GM12878 (cell line): ENCODE data around the gene ANKRD6. TPM values are rescaled to one million over a fixed set of nuclear protein-coding genes. Genes with fewer than 3 reads are reported as not detected.

ENCODE experiments used
- ATAC-seq: fragments of 200-7000 bp; cut with Tn5 transposase; 3 replicates; pipeline ENCODE4 v1.9.1; 2020; ENCODE audit warnings: mild to moderate bottlenecking, moderate library complexity
- BruUV-seq: library from RNA; stranded (reverse); fragments of 400-500 nt; replicated peaks from 2 replicates; lab custom pipeline; 2021; lab: Mats Ljungman, UMichigan
- CTCF ChIA-PET: fragments of 300-600 bp; sonication (Branson Sonifier 250); formaldehyde crosslinking; extraction: SDS; loops from one replicate; lab custom pipeline; 2021; ENCODE audit warnings: inconsistent platforms; lab: Yijun Ruan, JAX
- POLR2A ChIA-PET: fragments of 350-600 bp; formaldehyde crosslinking; extraction: SDS; loops from one replicate; lab custom pipeline; 2021; ENCODE audit warnings: inconsistent platforms; lab: Charles Lee
- RAD21 ChIA-PET: fragments of 300-600 bp; sonication (Branson Sonifier 250); formaldehyde crosslinking; loops from one replicate; lab custom pipeline; 2023; ENCODE audit warnings: antibody characterized with exemption; ENCODE audit not compliant: unreplicated experiment; lab: Charles Lee
- SMC1A ChIA-PET: fragments of 300-600 bp; sonication (Branson Sonifier 250); formaldehyde crosslinking; loops from one replicate; lab custom pipeline; 2023; ENCODE audit not compliant: unreplicated experiment, uncharacterized antibody; lab: Charles Lee
- DNase-seq: peaks from one replicate; pipeline ENCODE4 v3.0.0-alpha.2; 2011; ENCODE audit warnings: low read depth, low spot score
- FAIRE-seq: peaks from 3 replicates; lab custom pipeline; 2011; peaks lifted over from hg19 to GRCh38; lab: Jason Lieb, UNC
- H2AFZ ChIP-seq: 2 replicates; pipeline ENCODE4 v1.6.0; 2011; ENCODE audit warnings: low read depth, low read length, control low read depth; ENCODE audit not compliant: control insufficient read depth
- H3K27ac ChIP-seq: 2 replicates; pipeline ENCODE4 v1.5.1; 2011; ENCODE audit warnings: control low read depth; ENCODE audit not compliant: control insufficient read depth, insufficient read depth
- H3K27me3 ChIP-seq, 2 experiments: replicated peaks in 1 of 2; 2 replicates each; pipeline versions ENCODE4 v1.6.0 to v1.6.1; 2011; ENCODE audit warnings: low read length in 1 of 2; ENCODE audit not compliant: control insufficient read depth in 2 of 2, insufficient read depth in 2 of 2
- H3K36me3 ChIP-seq, 2 experiments: 2 replicates each; pipeline ENCODE4 v1.5.1; 2011; ENCODE audit warnings: low read length in 1 of 2; ENCODE audit not compliant: control insufficient read depth in 2 of 2, insufficient read depth in 2 of 2
- H3K4me1 ChIP-seq: 2 replicates; pipeline ENCODE4 v1.6.1; 2011; ENCODE audit warnings: mild to moderate bottlenecking, low read length, moderate library complexity, mixed read lengths; ENCODE audit not compliant: control insufficient read depth, insufficient read depth
- H3K4me2 ChIP-seq: 2 replicates; pipeline ENCODE4 v1.6.0; 2011; ENCODE audit warnings: control low read depth; ENCODE audit not compliant: control insufficient read depth, insufficient read depth
- H3K4me3 ChIP-seq: fragments of 200-600 bp; sonication (generic); 2 replicates; pipeline ENCODE4 v1.5.1; 2016
- H3K79me2 ChIP-seq: 2 replicates; pipeline ENCODE4 v1.6.0; 2011; ENCODE audit warnings: low read length; ENCODE audit not compliant: control insufficient read depth, insufficient read depth
- H3K9ac ChIP-seq: 2 replicates; pipeline ENCODE4 v1.8.0; 2011; ENCODE audit warnings: low read length, control low read depth, mixed read lengths; ENCODE audit not compliant: control insufficient read depth, insufficient read depth
- H3K9me3 ChIP-seq: replicated peaks from 3 replicates; pipeline ENCODE4 v1.5.1; 2011; ENCODE audit warnings: mild to moderate bottlenecking, low read length; ENCODE audit not compliant: control insufficient read depth, insufficient read depth
- H4K20me1 ChIP-seq: 2 replicates; pipeline ENCODE4 v1.6.0; 2011; ENCODE audit not compliant: control insufficient read depth, insufficient read depth
- BMI1 ChIP-seq: fragments of 450-650 bp; IDR thresholded peaks from 2 replicates; pipeline ENCODE4 v1.6.1; 2016; ENCODE audit warnings: mild to moderate bottlenecking, moderate library complexity, borderline replicate concordance
- CHD1 ChIP-seq: IDR thresholded peaks from 2 replicates; pipeline ENCODE4 v1.6.1; 2012; ENCODE audit warnings: low read depth, low read length, improper control_type of control experiment
- ESRRA ChIP-seq: IDR thresholded peaks from 2 replicates; pipeline ENCODE4 v1.6.1; 2012; ENCODE audit warnings: mild to moderate bottlenecking, low read length, improper control_type of control experiment
- JUND ChIP-seq: IDR thresholded peaks from 2 replicates; pipeline ENCODE4 v1.6.1; 2012; ENCODE audit warnings: low read depth, mild to moderate bottlenecking, low read length, improper control_type of control experiment, moderate library complexity
- KAT2A ChIP-seq: conservative IDR thresholded peaks from 2 replicates; pipeline ENCODE4 v1.6.1; 2011; ENCODE audit warnings: low read depth, low read length; ENCODE audit not compliant: control insufficient read depth
- MXI1 ChIP-seq: fragments of 150-350 bp; IDR thresholded peaks from 2 replicates; pipeline ENCODE4 v1.6.1; 2011; ENCODE audit warnings: low read depth, mild to moderate bottlenecking, inconsistent platforms, low read length, improper control_type of control experiment
- NR2C2 ChIP-seq: IDR thresholded peaks from 2 replicates; pipeline ENCODE4 v1.6.1; 2011; ENCODE audit warnings: borderline replicate concordance, low read depth; ENCODE audit not compliant: control insufficient read depth, insufficient read length
- PAX8 ChIP-seq: fragments of 450-650 bp; IDR thresholded peaks from 2 replicates; pipeline ENCODE4 v1.6.1; 2017; ENCODE audit warnings: mild to moderate bottlenecking, moderate library complexity
- RUNX3 ChIP-seq: IDR thresholded peaks from 2 replicates; pipeline ENCODE4 v1.6.1; 2012; ENCODE audit warnings: low read length, inconsistent platforms
- TARDBP ChIP-seq: IDR thresholded peaks from 2 replicates; pipeline ENCODE4 v1.6.1; 2016; ENCODE audit warnings: borderline replicate concordance
- TCF3 ChIP-seq: IDR thresholded peaks from 2 replicates; pipeline ENCODE4 v1.6.1; 2012; ENCODE audit warnings: low read depth, mild to moderate bottlenecking, low read length, borderline replicate concordance; ENCODE audit not compliant: insufficient read depth
- YBX1 ChIP-seq: fragments of 450-650 bp; IDR thresholded peaks from 2 replicates; pipeline ENCODE4 v1.6.1; 2016; ENCODE audit warnings: antibody characterized with exemption
- WGBS: methylation state at CpG from one replicate; pipeline ENCODE4 v1.1.6; 2016; ENCODE audit warnings: low lambda C conversion rate; ENCODE audit not compliant: insufficient replicate concordance, insufficient coverage; ENCODE audit errors: missing lambda C conversion rate; 5-methylcytosine and 5-hydroxymethylcytosine counted together
- in situ Hi-C: fragments of 300-500 bp; cut with MboI; formaldehyde crosslinking; loops from 9 replicates; pipeline ENCODE4 v1.14.3; 2018; ENCODE audit warnings: mixed read lengths
- intact Hi-C: fragments of 100-400 bp; cut with micrococcal nuclease; formaldehyde crosslinking; loops from one replicate; pipeline ENCODE4 v1.14.2; 2022; ENCODE audit not compliant: unreplicated experiment
- polyA plus RNA-seq, 11 experiments: library from polyadenylated mRNA; depleted of rRNA in 4 of 11; unstranded in 6 of 11; stranded (reverse) in 5 of 11; fragments of >200 nt; fragmentation: Nextera tagmentation in 4 of 11; fragmentation: Illumina TruSeq in 1 of 11; extraction: Ambion mirVana in 4 of 11; extraction: Trizol in 1 of 11; gene quantifications; 1 replicate in 1 of 11; 2 replicates in 10 of 11; pipeline versions ENCODE4 v1.2.1 to v1.2.3, GENCODE V29; 2011 to 2016; ENCODE audit warnings: inconsistent platforms in 2 of 11, missing spikeins in 2 of 11, low read depth in 1 of 11
- total RNA-seq, 4 experiments: library from RNA; depleted of rRNA in 3 of 4; stranded (reverse); fragments of >200 nt in 3 of 4; fragmentation: Illumina TruSeq in 1 of 4; extraction: Trizol in 1 of 4; gene quantifications; 2 replicates each; pipeline versions ENCODE4 v1.2.1 to v1.2.3, GENCODE V29; 2013 to 2021
- TF ChIP-seq, protein P1 (sequence below), 3 experiments: IDR thresholded peaks in 2 of 3; conservative IDR thresholded peaks in 1 of 3; 2 replicates each; pipeline ENCODE4 v1.5.1; 2011; ENCODE audit warnings: low read depth in 3 of 3, low read length in 3 of 3, mild to moderate bottlenecking in 3 of 3, control low read depth in 2 of 3, moderate library complexity in 2 of 3, inconsistent platforms in 1 of 3, mixed read lengths in 1 of 3; ENCODE audit not compliant: control insufficient read depth in 2 of 3, insufficient read depth in 1 of 3; ENCODE audit errors: extremely low read depth in 1 of 3

The ANKRD6 gene
- total and polyA plus RNA-seq, 10 of the 15 experiments (the other 5 are each of a cell fraction or from before 2014, with no cell fraction given) = 0.03 to 0.90 (median 0.38) TPM

DNA sequence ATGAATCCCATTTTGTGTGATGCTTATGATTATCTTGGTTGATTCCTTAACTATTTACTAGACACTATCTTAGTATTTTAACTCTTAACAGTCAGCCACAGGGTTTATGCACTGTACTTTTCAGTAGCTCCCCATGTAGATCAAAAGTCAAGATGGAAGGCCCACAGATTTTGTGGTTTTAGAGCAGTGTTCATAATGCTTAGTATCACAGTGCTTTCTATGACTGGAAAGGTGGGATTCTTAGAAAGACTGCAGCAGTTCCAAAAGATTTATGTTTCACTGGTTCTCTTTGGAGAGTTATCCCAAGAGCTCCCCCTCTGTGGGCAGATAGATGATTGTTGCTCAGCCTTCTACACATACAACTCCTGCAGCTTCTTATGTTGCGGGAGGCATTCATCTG, 34.5 kb downstream of the ANKRD6 start:
- Histone ChIP-seq H3K4me1 (no peaks in the 10 kb centered on the region), H3K27me3 (no peaks in the 10 kb centered on the region), H3K27ac (no peak overlapping the region), H2AFZ (no peak overlapping the region), H3K9me3 (no peaks in the 10 kb centered on the region), H3K9ac (no peak overlapping the region), H3K36me3 (no peaks in the 10 kb centered on the region), H3K4me2 (no peak overlapping the region), H3K4me3 (no peak overlapping the region), H4K20me1 (no peaks in the 10 kb centered on the region), H3K79me2 (no peaks in the 10 kb centered on the region)
- TF ChIP-seq KAT2A = no peak
- TF ChIP-seq YBX1 = no peak
- TF ChIP-seq ESRRA = no peak
- TF ChIP-seq, protein P1, sequence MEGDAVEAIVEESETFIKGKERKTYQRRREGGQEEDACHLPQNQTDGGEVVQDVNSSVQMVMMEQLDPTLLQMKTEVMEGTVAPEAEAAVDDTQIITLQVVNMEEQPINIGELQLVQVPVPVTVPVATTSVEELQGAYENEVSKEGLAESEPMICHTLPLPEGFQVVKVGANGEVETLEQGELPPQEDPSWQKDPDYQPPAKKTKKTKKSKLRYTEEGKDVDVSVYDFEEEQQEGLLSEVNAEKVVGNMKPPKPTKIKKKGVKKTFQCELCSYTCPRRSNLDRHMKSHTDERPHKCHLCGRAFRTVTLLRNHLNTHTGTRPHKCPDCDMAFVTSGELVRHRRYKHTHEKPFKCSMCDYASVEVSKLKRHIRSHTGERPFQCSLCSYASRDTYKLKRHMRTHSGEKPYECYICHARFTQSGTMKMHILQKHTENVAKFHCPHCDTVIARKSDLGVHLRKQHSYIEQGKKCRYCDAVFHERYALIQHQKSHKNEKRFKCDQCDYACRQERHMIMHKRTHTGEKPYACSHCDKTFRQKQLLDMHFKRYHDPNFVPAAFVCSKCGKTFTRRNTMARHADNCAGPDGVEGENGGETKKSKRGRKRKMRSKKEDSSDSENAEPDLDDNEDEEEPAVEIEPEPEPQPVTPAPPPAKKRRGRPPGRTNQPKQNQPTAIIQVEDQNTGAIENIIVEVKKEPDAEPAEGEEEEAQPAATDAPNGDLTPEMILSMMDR (IDR thresholded peaks at IDR 0.05 in 2 of 3, conservative IDR thresholded peaks at IDR 0.05 in 1 of 3; ENCODE audit: control insufficient read depth in 2 of 3, extremely low read depth in 1 of 3, insufficient read depth in 1 of 3, low read depth in 3 of 3, low read length in 3 of 3) = no peak
- TF ChIP-seq MXI1 = no peak
- no peak for TF ChIP-seq JUND
- no peak for TF ChIP-seq RUNX3
- no peak for TF ChIP-seq BMI1
- no peak for TF ChIP-seq PAX8
- TF ChIP-seq TARDBP = no peak
- no peak for TF ChIP-seq CHD1
- no peak for TF ChIP-seq NR2C2
- no peak for TF ChIP-seq TCF3
- in situ Hi-C loops = no loop called here
- CTCF ChIA-PET = interaction anchor here (0.7 to 1.7 kb wide), 3 partner anchors 14 to 96 kb away, joined by 3 read pairs; no protein-coding TSS in a partner anchor
- whole genome bisulfite sequencing = 96% methylated on average over 1 of the region's 1 CpG
- FAIRE-seq (no peak), DNase-seq (no peak), ATAC-seq (no peak)
- no TSS peak for BruUV-seq
- POLR2A ChIA-PET = no interaction called here
- intact Hi-C loops = no loop called here
- RAD21 ChIA-PET = no interaction called here
- SMC1A ChIA-PET = interaction anchor here (0.5 to 0.6 kb wide), 2 partner anchors 83 to 463 kb away, joined by 3 to 4 read pairs; no protein-coding TSS in a partner anchor
